MCF 10A (cell line): ENCODE data around the gene SLC25A36. TPM values are rescaled to one million over a fixed set of nuclear protein-coding genes. Genes with fewer than 3 reads are reported as not detected.

Source experiments
- BruUV-seq: library from RNA; stranded (reverse); fragments of 400-500 nt; replicated peaks from 2 replicates; lab custom pipeline; 2021; lab: Mats Ljungman, UMichigan
- CTCF ChIA-PET: fragments of 300-600 bp; sonication (Branson Sonifier 250); formaldehyde crosslinking; extraction: SDS; loops from one replicate; lab custom pipeline; 2021; ENCODE audit warnings: antibody characterized with exemption, inconsistent platforms; lab: Yijun Ruan, JAX
- POLR2A ChIA-PET: fragments of 300-600, 350-650 bp; sonication (Branson Sonifier 250); formaldehyde crosslinking; extraction: SDS; loops from one replicate; lab custom pipeline; 2020; ENCODE audit warnings: antibody characterized with exemption, inconsistent platforms; lab: Yijun Ruan, JAX
- DNase-seq: peaks from one replicate; pipeline ENCODE4 v3.0.0-alpha.2; 2018; ENCODE audit not compliant: unreplicated experiment
- H3K27ac Mint-ChIP-seq: one replicate; pipeline ENCODE4 v1.8.0; 2022; ENCODE audit warnings: mild to moderate bottlenecking, low read depth, mixed read lengths; ENCODE audit not compliant: unreplicated experiment
- H3K27me3 Mint-ChIP-seq: one replicate; pipeline ENCODE4 v1.8.0; 2022; ENCODE audit warnings: mixed read lengths; ENCODE audit not compliant: insufficient read depth, unreplicated experiment
- H3K36me3 Mint-ChIP-seq: one replicate; pipeline ENCODE4 v1.8.0; 2022; ENCODE audit warnings: mild to moderate bottlenecking, moderate library complexity, mixed read lengths; ENCODE audit not compliant: insufficient read depth, unreplicated experiment
- H3K4me1 Mint-ChIP-seq: one replicate; pipeline ENCODE4 v1.8.0; 2022; ENCODE audit warnings: mixed read lengths; ENCODE audit not compliant: insufficient read depth, unreplicated experiment
- H3K4me3 Mint-ChIP-seq: one replicate; pipeline ENCODE4 v1.8.0; 2022; ENCODE audit warnings: mild to moderate bottlenecking, moderate library complexity, mixed read lengths; ENCODE audit not compliant: unreplicated experiment
- H3K9me3 Mint-ChIP-seq: one replicate; pipeline ENCODE4 v1.8.0; 2022; ENCODE audit warnings: mixed read lengths; ENCODE audit not compliant: unreplicated experiment
- intact Hi-C: fragments of 100-400 bp; cut with micrococcal nuclease; formaldehyde crosslinking; loops from 2 replicates; pipeline ENCODE4 v1.14.1; 2022
- total RNA-seq: library from RNA; stranded (reverse); gene quantifications from 2 replicates; pipeline ENCODE4 v1.2.3, GENCODE V29; 2022
- TF ChIP-seq, protein P1 (sequence below): fragments of 200-600 bp; IDR thresholded peaks from one replicate; pipeline ENCODE4 v1.8.0; 2022; ENCODE audit warnings: antibody characterized with exemption, mild to moderate bottlenecking; ENCODE audit not compliant: unreplicated experiment

The SLC25A36 gene
- total RNA-seq, 1 experiment from 2014 or later = 71.2 TPM

DNA sequence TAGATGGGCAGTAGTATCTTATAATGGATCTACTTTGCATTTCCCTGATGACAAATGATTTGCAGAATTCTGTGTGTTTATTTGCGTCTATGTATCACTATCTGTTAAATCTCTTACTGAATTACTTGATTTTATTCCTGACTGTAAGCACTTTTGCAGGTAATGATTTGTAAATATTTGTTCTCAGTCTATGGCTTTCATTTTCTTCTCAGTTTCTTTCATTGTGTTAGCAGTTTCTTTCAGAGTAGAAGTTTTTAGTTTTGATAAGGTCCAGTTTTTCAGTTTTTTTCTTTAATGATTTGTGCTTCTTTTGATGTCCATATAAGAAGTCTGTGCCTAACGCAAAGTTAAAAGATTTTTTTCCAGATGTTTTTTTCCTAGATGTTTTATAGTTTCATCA, 12.9 kb downstream of the SLC25A36 start:
- Mint-ChIP-seq H3K27me3 (no peaks in the 10 kb centered on the region), H3K27ac (no peak overlapping the region), H3K4me3 (no peak overlapping the region), H3K4me1 (peaks cover 49% of the 10 kb centered on the region), H3K36me3 (peaks cover 12% of the 10 kb centered on the region), H3K9me3 (no peaks in the 10 kb centered on the region)
- POLR2A ChIA-PET = interaction anchor here (1.2 to 3.1 kb wide), 2 partner anchors 11 to 12 kb away, joined by 8 to 39 read pairs; no protein-coding TSS in a partner anchor
- TF ChIP-seq, protein P1, sequence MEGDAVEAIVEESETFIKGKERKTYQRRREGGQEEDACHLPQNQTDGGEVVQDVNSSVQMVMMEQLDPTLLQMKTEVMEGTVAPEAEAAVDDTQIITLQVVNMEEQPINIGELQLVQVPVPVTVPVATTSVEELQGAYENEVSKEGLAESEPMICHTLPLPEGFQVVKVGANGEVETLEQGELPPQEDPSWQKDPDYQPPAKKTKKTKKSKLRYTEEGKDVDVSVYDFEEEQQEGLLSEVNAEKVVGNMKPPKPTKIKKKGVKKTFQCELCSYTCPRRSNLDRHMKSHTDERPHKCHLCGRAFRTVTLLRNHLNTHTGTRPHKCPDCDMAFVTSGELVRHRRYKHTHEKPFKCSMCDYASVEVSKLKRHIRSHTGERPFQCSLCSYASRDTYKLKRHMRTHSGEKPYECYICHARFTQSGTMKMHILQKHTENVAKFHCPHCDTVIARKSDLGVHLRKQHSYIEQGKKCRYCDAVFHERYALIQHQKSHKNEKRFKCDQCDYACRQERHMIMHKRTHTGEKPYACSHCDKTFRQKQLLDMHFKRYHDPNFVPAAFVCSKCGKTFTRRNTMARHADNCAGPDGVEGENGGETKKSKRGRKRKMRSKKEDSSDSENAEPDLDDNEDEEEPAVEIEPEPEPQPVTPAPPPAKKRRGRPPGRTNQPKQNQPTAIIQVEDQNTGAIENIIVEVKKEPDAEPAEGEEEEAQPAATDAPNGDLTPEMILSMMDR = no peak
- DNase-seq = no peak
- no TSS peak for BruUV-seq
- intact Hi-C loops = no loop called here
- CTCF ChIA-PET = interaction anchor here (1.7 kb wide), 1 partner anchor 237 kb away, joined by 6 read pairs; no protein-coding TSS in a partner anchor

DNA sequence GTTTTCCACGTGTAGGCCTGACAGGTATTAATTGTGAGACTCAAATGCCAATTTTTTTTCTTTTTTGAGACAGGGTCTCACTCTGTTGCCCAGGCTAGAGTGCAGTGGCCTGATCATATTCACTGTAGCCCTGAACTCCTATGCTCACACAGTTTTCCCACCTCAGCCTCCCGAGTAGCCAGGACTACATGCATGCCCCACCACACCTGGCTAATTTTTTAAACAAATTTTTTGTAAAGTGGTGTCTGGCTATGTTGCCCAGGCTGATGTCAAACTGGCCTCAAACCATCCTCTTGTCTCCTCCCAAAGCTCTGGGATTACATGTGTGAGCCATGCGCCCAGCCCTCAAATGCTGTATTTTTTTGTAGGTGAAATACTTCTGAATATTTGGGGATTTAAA, 14.0 kb downstream of the SLC25A36 start:
- intact Hi-C loops = no loop called here
- BruUV-seq = no TSS peak
- H3K9me3 Mint-ChIP-seq = no peaks in the 10 kb centered on the region
- H3K27ac Mint-ChIP-seq = peak overlapping the region; percentile 14
- DNase-seq = no peak
- peaks cover 39% of the 10 kb centered on the region for H3K4me1 Mint-ChIP-seq
- H3K36me3 Mint-ChIP-seq = peaks cover 12% of the 10 kb centered on the region
- CTCF ChIA-PET = interaction anchor here (0.6 to 0.8 kb wide), 2 partner anchors 19 to 57 kb away, joined by 3 to 4 read pairs; no protein-coding TSS in a partner anchor
- POLR2A ChIA-PET = interaction anchor here (1.2 kb wide), 1 partner anchor 13 kb away, joined by 8 read pairs; no protein-coding TSS in a partner anchor
- TF ChIP-seq, protein P1 = no peak
- no peak overlapping the region for H3K4me3 Mint-ChIP-seq
- no peaks in the 10 kb centered on the region for H3K27me3 Mint-ChIP-seq

DNA sequence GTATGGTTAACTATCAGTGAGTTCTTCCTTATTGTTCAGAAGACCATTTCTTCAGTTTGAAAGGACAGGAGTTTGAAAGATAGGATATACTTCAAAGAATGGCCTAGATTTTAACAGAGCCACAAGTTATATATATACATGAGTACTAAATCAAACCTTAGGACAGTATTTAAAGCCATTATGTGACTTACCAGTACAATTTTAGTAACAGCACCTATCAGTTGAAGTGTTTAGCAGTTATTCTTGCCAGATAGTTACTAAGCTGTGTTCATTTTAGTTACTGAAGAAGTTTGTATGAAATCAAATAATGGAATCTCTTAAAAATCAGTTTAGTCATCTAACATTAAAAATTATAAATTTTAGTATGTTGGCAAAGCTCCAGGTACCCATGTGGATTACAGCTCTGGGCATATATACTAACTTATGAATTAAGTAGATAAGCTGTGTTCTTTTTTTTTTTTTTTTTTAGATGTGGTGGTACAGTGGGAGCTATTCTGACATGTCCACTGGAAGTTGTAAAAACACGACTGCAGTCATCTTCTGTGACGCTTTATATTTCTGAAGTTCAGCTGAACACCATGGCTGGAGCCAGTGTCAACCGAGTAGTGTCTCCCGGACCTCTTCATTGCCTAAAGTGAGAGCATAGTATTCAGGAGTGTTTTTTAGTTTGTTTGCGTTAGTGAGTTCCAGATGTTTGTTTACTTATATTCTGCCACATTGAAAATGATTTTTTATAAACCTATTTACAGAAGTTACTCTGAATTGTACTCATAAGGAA, 14.6 kb downstream of the SLC25A36 start:
- Mint-ChIP-seq H3K9me3 (no peaks in the 10 kb centered on the region), H3K27ac (peak overlapping the region; percentile 14), H3K36me3 (peaks cover 12% of the 10 kb centered on the region), H3K4me3 (no peak overlapping the region), H3K4me1 (peaks cover 35% of the 10 kb centered on the region), H3K27me3 (no peaks in the 10 kb centered on the region)
- no peak for DNase-seq
- no TSS peak for BruUV-seq
- ChIA-PET CTCF (interaction anchor here (0.6 to 0.9 kb wide), 3 partner anchors 19 to 356 kb away, joined by 3 to 4 read pairs (median 3); no protein-coding TSS in a partner anchor), POLR2A (interaction anchor here (0.7 to 1.4 kb wide), 7 partner anchors 12 to 317 kb away, joined by 3 to 8 read pairs (median 3); partner anchors contain the start of gene SLC25A36)
- intact Hi-C loops = no loop called here
- TF ChIP-seq, protein P1 = no peak

DNA sequence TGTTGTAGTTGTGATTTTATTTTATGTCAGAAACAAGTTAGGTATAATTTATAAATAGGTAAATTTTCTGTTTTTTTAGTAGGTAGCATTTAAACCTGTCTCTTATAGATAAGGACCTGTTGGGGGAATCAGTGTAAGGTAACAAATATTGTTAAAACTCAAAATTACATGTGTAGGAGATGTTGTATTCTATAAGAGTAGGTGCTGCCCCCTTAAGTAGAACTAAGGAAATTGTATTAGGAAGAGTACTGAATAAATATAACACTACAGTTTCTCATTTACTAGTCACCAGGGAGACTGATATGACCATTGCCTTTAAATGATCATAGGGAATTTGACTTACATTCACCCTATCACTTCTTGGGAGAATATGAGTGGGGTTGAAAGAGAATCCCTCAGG, 31.2 kb downstream of the SLC25A36 start:
- ChIA-PET CTCF (interaction anchor here (0.6 to 2.2 kb wide), 3 partner anchors 13 to 75 kb away, joined by 4 to 15 read pairs (median 8); no protein-coding TSS in a partner anchor), POLR2A (interaction anchor here (0.6 kb wide), 1 partner anchor 554 kb away, joined by 3 read pairs; no protein-coding TSS in a partner anchor)
- H3K27me3 Mint-ChIP-seq = no peaks in the 10 kb centered on the region
- BruUV-seq = no TSS peak
- H3K27ac Mint-ChIP-seq = peak overlapping the region; percentile 64
- no peak overlapping the region for H3K4me3 Mint-ChIP-seq
- DNase-seq = peak; percentile 27
- intact Hi-C loops = loop anchor here (1.0 to 10.0 kb wide), 2 partner anchors 48 to 75 kb away; no protein-coding TSS in a partner anchor
- H3K36me3 Mint-ChIP-seq = peaks cover 48% of the 10 kb centered on the region
- TF ChIP-seq, protein P1 = peak; percentile 15
- no peaks in the 10 kb centered on the region for H3K4me1 Mint-ChIP-seq
- H3K9me3 Mint-ChIP-seq = no peaks in the 10 kb centered on the region
